Stimulated activated naive CD8-positive, alpha-beta T cell treated with anti-CD3 and anti-CD28 coated beads, Interleukin-15, Interleukin-2, amounts not matched to agents 100 ng/mL and 50 ng/mL, for 24 hours (primary cell): Measurements from ENCODE around the gene NTRK2.

ENCODE experiments used
- H3K27ac Mint-ChIP-seq: one replicate; pipeline ENCODE4 v1.8.0; 2021; ENCODE audit warnings: mild to moderate bottlenecking, mixed read lengths
- H3K27me3 Mint-ChIP-seq: one replicate; pipeline ENCODE4 v1.8.0; 2021; ENCODE audit warnings: mixed read lengths
- H3K36me3 Mint-ChIP-seq: one replicate; pipeline ENCODE4 v1.8.0; 2021; ENCODE audit warnings: low read depth, mixed read lengths
- H3K4me1 Mint-ChIP-seq: one replicate; pipeline ENCODE4 v1.8.0; 2021; ENCODE audit warnings: low read depth, mixed read lengths
- H3K4me3 Mint-ChIP-seq: one replicate; pipeline ENCODE4 v1.8.0; 2021; ENCODE audit warnings: mild to moderate bottlenecking, mixed read lengths
- H3K9me3 Mint-ChIP-seq: one replicate; pipeline ENCODE4 v1.8.0; 2021; ENCODE audit warnings: mixed read lengths

Gene NTRK2

GRCh38 chr9:85016384-85017006 is 347.0 kb downstream of the NTRK2 start:
- Mint-ChIP-seq H3K27me3 (peaks cover 3% of the 10 kb centered on the region), H3K4me1 (no peaks in the 10 kb centered on the region), H3K4me3 (no peak overlapping the region), H3K36me3 (no peaks in the 10 kb centered on the region), H3K27ac (no peak overlapping the region), H3K9me3 (no peaks in the 10 kb centered on the region)

DNA sequence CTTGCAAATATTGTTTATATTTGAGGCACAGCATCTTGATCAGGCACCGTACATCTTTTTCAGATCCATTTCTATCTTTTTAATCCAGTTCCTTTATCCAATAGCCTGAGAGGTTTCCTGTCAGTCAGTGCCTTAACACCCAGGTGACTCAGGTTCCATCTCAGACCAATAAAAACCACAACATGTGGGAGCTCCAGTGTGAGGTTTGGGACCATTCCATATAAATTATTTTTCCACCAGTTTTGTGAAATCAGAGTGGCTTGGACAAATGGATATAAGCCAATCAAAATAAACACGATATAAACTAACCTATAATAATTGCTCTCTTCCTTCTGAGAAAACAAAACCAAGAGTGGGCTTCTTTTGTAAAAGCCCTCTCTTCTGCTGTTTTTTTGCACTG is 351.3 kb downstream of the NTRK2 start:
- no peak overlapping the region for H3K27ac Mint-ChIP-seq
- H3K4me1 Mint-ChIP-seq: no peaks in the 10 kb centered on the region
- H3K9me3 Mint-ChIP-seq: no peaks in the 10 kb centered on the region
- H3K36me3 Mint-ChIP-seq: no peaks in the 10 kb centered on the region
- H3K4me3 Mint-ChIP-seq: no peak overlapping the region
- H3K27me3 Mint-ChIP-seq: peaks cover 3% of the 10 kb centered on the region

DNA sequence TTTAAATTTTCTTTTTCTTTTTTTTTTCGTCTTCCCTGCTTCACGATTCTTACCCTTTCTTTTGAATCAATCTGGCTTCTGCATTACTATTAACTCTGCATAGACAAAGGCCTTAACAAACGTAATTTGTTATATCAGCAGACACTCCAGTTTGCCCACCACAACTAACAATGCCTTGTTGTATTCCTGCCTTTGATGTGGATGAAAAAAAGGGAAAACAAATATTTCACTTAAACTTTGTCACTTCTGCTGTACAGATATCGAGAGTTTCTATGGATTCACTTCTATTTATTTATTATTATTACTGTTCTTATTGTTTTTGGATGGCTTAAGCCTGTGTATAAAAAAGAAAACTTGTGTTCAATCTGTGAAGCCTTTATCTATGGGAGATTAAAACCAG is 352.2 kb downstream of the NTRK2 start:
- H3K4me1 Mint-ChIP-seq: no peaks in the 10 kb centered on the region
- no peak overlapping the region for H3K4me3 Mint-ChIP-seq
- H3K9me3 Mint-ChIP-seq: no peaks in the 10 kb centered on the region

DNA sequence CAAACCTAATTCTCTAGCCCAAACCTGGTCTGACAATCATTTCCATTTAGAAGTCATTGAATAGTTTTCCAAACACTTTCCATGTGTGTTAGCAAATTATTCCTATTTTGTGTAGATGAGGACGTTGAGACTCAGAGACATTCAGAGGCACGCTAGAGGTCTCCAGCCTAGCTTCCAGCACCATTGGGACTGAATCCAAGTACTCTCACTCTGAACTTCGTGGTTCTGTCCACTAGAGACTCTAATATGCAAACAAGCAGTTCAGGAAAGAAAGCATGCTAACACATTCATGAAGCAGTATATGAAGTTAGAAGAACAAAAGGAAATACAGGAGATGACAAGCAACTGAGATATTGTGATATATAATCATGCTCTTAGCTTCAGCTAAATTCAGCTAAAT is 354.8 kb downstream of the NTRK2 start:
- Mint-ChIP-seq H3K4me3 (no peak overlapping the region), H3K36me3 (no peaks in the 10 kb centered on the region), H3K9me3 (no peaks in the 10 kb centered on the region), H3K27me3 (no peaks in the 10 kb centered on the region), H3K4me1 (no peaks in the 10 kb centered on the region), H3K27ac (no peak overlapping the region)

More for the DNA sequence above, 352.2 kb downstream of the NTRK2 start:
- no peak overlapping the region for H3K27ac Mint-ChIP-seq
- peaks cover 3% of the 10 kb centered on the region for H3K27me3 Mint-ChIP-seq
- H3K36me3 Mint-ChIP-seq: no peaks in the 10 kb centered on the region

DNA sequence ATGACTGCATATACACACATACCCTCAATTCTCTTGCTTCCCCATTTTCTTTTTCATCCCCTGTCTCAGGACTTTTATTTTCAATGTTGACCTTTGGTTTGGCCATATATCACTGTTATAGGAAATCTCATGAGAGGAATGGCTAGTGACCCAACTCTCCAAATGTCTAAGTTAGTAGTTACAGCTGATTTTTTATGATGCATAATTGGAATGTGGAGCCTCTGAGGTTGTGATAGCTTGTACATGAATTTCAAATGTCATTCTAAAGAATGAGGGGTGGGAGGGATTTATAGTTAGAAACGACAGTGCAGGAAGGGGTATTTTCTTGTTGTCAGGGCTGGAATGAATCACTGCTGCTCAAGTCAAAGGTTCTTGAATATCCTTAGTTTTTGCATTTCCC is 356.1 kb downstream of the NTRK2 start:
- no peak overlapping the region for H3K4me3 Mint-ChIP-seq

GRCh38 chr9:85027870-85028269 is 358.3 kb downstream of the NTRK2 start:
- Mint-ChIP-seq H3K4me3 (no peak overlapping the region), H3K27me3 (no peaks in the 10 kb centered on the region), H3K4me1 (no peaks in the 10 kb centered on the region), H3K27ac (no peak overlapping the region), H3K9me3 (no peaks in the 10 kb centered on the region), H3K36me3 (no peaks in the 10 kb centered on the region)

More for the DNA sequence above, 356.1 kb downstream of the NTRK2 start:
- no peaks in the 10 kb centered on the region for H3K4me1 Mint-ChIP-seq
- H3K27me3 Mint-ChIP-seq: no peaks in the 10 kb centered on the region
- no peaks in the 10 kb centered on the region for H3K36me3 Mint-ChIP-seq
- H3K9me3 Mint-ChIP-seq: no peaks in the 10 kb centered on the region
- no peak overlapping the region for H3K27ac Mint-ChIP-seq

DNA sequence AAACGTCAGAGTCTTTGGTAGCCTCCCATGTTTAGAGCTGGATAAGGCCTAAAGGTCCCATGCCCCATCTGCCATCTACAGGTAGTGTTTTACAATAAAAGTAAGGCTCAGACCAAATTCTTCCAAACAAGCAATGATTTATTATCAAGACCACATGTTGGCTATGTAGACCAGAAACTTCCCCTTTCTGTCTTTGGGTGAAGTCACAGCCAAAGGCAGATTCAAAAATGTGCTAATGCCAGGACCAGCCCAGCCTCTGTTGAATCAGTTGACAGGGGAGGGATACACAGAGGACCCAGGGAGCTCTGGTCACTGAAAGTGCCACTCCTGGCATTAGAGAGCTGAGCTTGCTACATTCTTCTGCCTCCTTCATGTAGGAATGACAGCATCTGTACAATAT is 360.8 kb downstream of the NTRK2 start:
- H3K36me3 Mint-ChIP-seq: no peaks in the 10 kb centered on the region

DNA sequence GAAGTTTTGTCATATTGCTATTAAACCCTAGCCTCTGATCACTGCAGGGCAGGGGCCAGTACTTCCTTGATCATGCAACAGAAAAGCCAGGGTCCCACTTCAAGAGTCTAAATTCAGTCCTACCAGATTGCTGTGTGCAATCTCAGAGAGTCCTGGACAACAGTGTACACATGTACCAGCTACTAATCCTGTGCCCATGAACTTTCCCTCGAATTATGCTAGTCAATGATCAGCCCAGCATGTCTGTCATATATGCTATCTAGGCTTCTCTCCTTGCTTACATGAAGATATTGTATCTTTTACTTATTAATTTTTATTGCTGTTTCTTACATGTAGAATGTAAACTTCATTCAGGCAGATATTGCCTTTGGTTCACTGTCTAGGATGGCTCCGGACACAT is 367.0 kb downstream of the NTRK2 start:
- Mint-ChIP-seq H3K4me1 (no peaks in the 10 kb centered on the region), H3K36me3 (no peaks in the 10 kb centered on the region), H3K27me3 (peaks cover 5% of the 10 kb centered on the region), H3K9me3 (no peaks in the 10 kb centered on the region), H3K27ac (no peak overlapping the region), H3K4me3 (no peak overlapping the region)

More for the DNA sequence above, 360.8 kb downstream of the NTRK2 start:
- no peaks in the 10 kb centered on the region for H3K9me3 Mint-ChIP-seq
- H3K4me1 Mint-ChIP-seq: no peaks in the 10 kb centered on the region
- H3K4me3 Mint-ChIP-seq: no peak overlapping the region
- no peak overlapping the region for H3K27ac Mint-ChIP-seq
- no peaks in the 10 kb centered on the region for H3K27me3 Mint-ChIP-seq

- no peaks in the 10 kb centered on the region for H3K9me3 Mint-ChIP-seq
- no peak overlapping the region for H3K27ac Mint-ChIP-seq
- no peaks in the 10 kb centered on the region for H3K36me3 Mint-ChIP-seq
- no peaks in the 10 kb centered on the region for H3K4me1 Mint-ChIP-seq
- H3K4me3 Mint-ChIP-seq: no peak overlapping the region
- H3K27me3 Mint-ChIP-seq: peaks cover 5% of the 10 kb centered on the region
Measured at GRCh38 chr9:85038061-85038460, 368.5 kb downstream of the NTRK2 start.

DNA sequence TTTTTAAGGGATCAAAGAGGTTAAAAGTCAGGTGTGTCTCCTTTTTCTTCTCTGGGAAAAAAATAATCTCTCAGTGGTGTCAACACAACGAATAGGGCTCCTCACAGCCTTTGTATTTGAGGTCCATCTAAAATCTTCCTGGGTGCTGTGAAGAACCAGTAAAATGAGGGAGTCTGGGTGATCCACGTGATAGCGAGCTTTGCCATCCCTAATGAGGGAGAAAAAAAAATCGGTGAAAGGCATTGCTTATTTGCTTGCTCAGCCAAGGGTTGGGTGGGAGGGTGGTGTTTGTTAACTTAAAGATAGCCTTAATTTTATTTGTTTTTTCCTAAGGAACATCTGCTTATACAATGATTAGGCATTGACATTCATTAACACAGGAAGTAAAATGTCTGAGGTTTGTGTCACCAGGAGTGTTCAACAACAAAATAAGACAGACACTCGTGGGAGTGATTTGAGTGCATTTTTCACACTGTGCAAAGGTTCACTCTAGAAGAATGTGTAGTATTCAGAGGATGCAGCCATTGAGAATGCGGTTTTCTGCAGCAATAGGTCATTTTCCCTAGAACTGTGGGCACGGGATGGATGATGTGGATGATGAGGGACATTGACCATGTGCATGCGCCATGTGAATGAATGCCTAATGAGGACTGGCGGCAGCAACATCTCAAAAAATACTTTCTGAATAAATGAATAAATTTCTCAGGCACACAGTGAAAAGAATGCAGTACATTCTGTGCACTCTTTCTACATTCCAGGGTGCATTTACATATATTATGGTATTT is 369.5 kb downstream of the NTRK2 start:
- H3K36me3 Mint-ChIP-seq: no peaks in the 10 kb centered on the region
- no peak overlapping the region for H3K4me3 Mint-ChIP-seq
- no peaks in the 10 kb centered on the region for H3K9me3 Mint-ChIP-seq
- H3K27ac Mint-ChIP-seq: no peak overlapping the region
- peaks cover 5% of the 10 kb centered on the region for H3K27me3 Mint-ChIP-seq
- H3K4me1 Mint-ChIP-seq: no peaks in the 10 kb centered on the region

DNA sequence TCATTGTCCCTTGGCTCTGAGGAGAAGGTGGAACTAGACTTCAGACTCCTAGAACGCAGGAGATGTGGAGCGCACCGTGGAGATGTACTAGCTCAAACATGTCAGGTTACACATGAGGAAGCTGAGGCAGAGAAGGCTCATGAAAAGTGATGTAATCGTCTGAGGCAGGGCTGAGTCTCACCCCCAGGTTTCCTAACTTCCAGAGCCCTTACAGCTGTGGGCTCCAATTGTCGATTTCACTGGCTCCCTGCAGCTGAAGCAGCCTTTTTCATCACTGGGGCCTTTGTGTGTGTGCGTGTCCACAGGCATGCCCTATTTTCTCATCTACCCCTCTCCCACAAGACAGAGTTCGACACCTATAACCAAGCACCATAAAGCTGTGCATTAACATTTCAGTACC is 370.6 kb downstream of the NTRK2 start:
- H3K27ac Mint-ChIP-seq: no peak overlapping the region
- no peaks in the 10 kb centered on the region for H3K9me3 Mint-ChIP-seq
- no peaks in the 10 kb centered on the region for H3K36me3 Mint-ChIP-seq
- no peak overlapping the region for H3K4me3 Mint-ChIP-seq
- H3K4me1 Mint-ChIP-seq: no peaks in the 10 kb centered on the region
- H3K27me3 Mint-ChIP-seq: peaks cover 5% of the 10 kb centered on the region

DNA sequence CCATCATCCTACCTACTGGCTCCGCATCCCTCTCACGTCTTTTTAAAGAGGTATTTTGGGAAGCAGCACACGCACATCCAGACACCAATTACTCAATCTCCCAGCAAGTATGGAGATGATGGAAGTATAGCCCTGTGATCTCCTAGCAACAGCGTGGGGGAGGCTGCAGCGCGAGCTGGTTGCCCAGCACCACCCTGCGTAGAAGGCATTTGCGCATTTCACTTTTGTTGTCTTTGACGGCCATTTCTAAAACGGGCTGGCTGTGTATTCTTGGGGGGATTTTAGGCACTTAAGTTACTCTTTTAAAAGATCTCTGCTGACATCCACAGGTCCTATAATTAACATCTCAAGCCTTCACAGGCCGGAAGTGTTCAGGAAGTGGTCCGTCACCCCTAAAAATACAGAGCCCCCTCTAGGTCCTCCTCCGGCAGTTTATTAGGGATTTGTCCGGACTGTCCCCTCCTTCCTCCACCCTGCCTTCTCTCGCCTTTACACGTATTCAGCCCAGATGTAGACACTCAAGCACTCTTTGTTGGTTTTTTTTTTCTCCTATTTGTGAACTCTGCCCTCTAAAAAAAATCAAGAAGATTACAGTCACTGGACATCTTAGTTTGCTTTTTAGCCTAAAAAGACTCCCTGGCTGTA is 371.4 kb downstream of the NTRK2 start:
- Mint-ChIP-seq H3K27ac (no peak overlapping the region), H3K36me3 (no peaks in the 10 kb centered on the region), H3K4me1 (no peaks in the 10 kb centered on the region), H3K27me3 (no peaks in the 10 kb centered on the region), H3K9me3 (no peaks in the 10 kb centered on the region), H3K4me3 (no peak overlapping the region)

GRCh38 chr9:85041466-85042137 is 372.1 kb downstream of the NTRK2 start:
- H3K4me1 Mint-ChIP-seq: no peaks in the 10 kb centered on the region
- H3K27ac Mint-ChIP-seq: no peak overlapping the region
- peaks cover 2% of the 10 kb centered on the region for H3K27me3 Mint-ChIP-seq
- H3K4me3 Mint-ChIP-seq: no peak overlapping the region
- H3K9me3 Mint-ChIP-seq: no peaks in the 10 kb centered on the region
- no peaks in the 10 kb centered on the region for H3K36me3 Mint-ChIP-seq

GRCh38 chr9:85042981-85043647 is 373.6 kb downstream of the NTRK2 start:
- Mint-ChIP-seq H3K4me3 (no peak overlapping the region), H3K9me3 (no peaks in the 10 kb centered on the region), H3K36me3 (no peaks in the 10 kb centered on the region), H3K27ac (no peak overlapping the region), H3K4me1 (no peaks in the 10 kb centered on the region), H3K27me3 (peaks cover 4% of the 10 kb centered on the region)
